HL-60 (cell line): ENCODE measurements around the gene PLA2G7.

Source experiments
- DNase-seq, 2 experiments: peaks; one replicate each; pipeline ENCODE4 v3.0.0-alpha.2; 2010 to 2020; ENCODE audit warnings: low read depth in 1 of 2, low spot score in 1 of 2
- H3K27ac ChIP-seq: fragments of 250-450 bp; sonication (Bioruptor Pico); replicated peaks from 2 replicates; pipeline ENCODE4 v1.5.1; 2020; ENCODE audit warnings: mild to moderate bottlenecking, moderate library complexity
- H3K27me3 ChIP-seq: fragments of 250-450 bp; sonication (Bioruptor Pico); 2 replicates; pipeline ENCODE4 v1.5.1; 2021; ENCODE audit warnings: mild to moderate bottlenecking, moderate library complexity; ENCODE audit not compliant: insufficient read depth, poor library complexity, severe bottlenecking
- H3K4me3 ChIP-seq: replicated peaks from 2 replicates; pipeline ENCODE4 v1.5.1; 2011; ENCODE audit warnings: mild to moderate bottlenecking, control low read depth, low read length; ENCODE audit not compliant: insufficient read depth
- GABPA ChIP-seq: IDR thresholded peaks from 2 replicates; pipeline ENCODE4 v1.6.1; 2012; ENCODE audit warnings: low read depth
- POLR2AphosphoS5 ChIP-seq: IDR thresholded peaks from 2 replicates; pipeline ENCODE4 v1.6.1; 2012; ENCODE audit warnings: low read depth
- SPI1 ChIP-seq: IDR thresholded peaks from 2 replicates; pipeline ENCODE4 v1.6.1; 2012; ENCODE audit warnings: low read depth, mild to moderate bottlenecking, borderline replicate concordance
- TF ChIP-seq, protein P1 (sequence below): IDR thresholded peaks from one replicate; pipeline ENCODE4 v1.5.1; 2011; ENCODE audit warnings: low read length, control low read depth, inconsistent platforms; ENCODE audit not compliant: insufficient read depth
- TF ChIP-seq, protein P2 (sequence below): IDR thresholded peaks from 2 replicates; pipeline ENCODE4 v1.6.1; 2012; ENCODE audit warnings: low read depth; ENCODE audit not compliant: insufficient replicate concordance

PLA2G7 gene

GRCh38 chr6:46688966-46689335 lies 46.2 kb downstream of the PLA2G7 start:
- no peak overlapping the region for H3K4me3 ChIP-seq
- no peak for DNase-seq
- H3K27me3 ChIP-seq: no peaks in the 10 kb centered on the region
- H3K27ac ChIP-seq: no peak overlapping the region
- TF ChIP-seq, protein P1, sequence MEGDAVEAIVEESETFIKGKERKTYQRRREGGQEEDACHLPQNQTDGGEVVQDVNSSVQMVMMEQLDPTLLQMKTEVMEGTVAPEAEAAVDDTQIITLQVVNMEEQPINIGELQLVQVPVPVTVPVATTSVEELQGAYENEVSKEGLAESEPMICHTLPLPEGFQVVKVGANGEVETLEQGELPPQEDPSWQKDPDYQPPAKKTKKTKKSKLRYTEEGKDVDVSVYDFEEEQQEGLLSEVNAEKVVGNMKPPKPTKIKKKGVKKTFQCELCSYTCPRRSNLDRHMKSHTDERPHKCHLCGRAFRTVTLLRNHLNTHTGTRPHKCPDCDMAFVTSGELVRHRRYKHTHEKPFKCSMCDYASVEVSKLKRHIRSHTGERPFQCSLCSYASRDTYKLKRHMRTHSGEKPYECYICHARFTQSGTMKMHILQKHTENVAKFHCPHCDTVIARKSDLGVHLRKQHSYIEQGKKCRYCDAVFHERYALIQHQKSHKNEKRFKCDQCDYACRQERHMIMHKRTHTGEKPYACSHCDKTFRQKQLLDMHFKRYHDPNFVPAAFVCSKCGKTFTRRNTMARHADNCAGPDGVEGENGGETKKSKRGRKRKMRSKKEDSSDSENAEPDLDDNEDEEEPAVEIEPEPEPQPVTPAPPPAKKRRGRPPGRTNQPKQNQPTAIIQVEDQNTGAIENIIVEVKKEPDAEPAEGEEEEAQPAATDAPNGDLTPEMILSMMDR: no peak
- TF ChIP-seq POLR2AphosphoS5: no peak
- TF ChIP-seq, protein P2, sequence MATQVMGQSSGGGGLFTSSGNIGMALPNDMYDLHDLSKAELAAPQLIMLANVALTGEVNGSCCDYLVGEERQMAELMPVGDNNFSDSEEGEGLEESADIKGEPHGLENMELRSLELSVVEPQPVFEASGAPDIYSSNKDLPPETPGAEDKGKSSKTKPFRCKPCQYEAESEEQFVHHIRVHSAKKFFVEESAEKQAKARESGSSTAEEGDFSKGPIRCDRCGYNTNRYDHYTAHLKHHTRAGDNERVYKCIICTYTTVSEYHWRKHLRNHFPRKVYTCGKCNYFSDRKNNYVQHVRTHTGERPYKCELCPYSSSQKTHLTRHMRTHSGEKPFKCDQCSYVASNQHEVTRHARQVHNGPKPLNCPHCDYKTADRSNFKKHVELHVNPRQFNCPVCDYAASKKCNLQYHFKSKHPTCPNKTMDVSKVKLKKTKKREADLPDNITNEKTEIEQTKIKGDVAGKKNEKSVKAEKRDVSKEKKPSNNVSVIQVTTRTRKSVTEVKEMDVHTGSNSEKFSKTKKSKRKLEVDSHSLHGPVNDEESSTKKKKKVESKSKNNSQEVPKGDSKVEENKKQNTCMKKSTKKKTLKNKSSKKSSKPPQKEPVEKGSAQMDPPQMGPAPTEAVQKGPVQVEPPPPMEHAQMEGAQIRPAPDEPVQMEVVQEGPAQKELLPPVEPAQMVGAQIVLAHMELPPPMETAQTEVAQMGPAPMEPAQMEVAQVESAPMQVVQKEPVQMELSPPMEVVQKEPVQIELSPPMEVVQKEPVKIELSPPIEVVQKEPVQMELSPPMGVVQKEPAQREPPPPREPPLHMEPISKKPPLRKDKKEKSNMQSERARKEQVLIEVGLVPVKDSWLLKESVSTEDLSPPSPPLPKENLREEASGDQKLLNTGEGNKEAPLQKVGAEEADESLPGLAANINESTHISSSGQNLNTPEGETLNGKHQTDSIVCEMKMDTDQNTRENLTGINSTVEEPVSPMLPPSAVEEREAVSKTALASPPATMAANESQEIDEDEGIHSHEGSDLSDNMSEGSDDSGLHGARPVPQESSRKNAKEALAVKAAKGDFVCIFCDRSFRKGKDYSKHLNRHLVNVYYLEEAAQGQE: no peak
- no peak for TF ChIP-seq GABPA
- TF ChIP-seq SPI1: no peak

- Histone ChIP-seq H3K27ac (no peak overlapping the region), H3K4me3 (no peak overlapping the region), H3K27me3 (peaks cover 4% of the 10 kb centered on the region)
- no peak for TF ChIP-seq POLR2AphosphoS5
- TF ChIP-seq GABPA: no peak
- TF ChIP-seq, protein P1: no peak
- no peak for TF ChIP-seq SPI1
- TF ChIP-seq, protein P2: no peak
- DNase-seq: no peak
These were observed 46.8 kb downstream of the PLA2G7 start for GRCh38 chr6:46688117-46688965.

DNA sequence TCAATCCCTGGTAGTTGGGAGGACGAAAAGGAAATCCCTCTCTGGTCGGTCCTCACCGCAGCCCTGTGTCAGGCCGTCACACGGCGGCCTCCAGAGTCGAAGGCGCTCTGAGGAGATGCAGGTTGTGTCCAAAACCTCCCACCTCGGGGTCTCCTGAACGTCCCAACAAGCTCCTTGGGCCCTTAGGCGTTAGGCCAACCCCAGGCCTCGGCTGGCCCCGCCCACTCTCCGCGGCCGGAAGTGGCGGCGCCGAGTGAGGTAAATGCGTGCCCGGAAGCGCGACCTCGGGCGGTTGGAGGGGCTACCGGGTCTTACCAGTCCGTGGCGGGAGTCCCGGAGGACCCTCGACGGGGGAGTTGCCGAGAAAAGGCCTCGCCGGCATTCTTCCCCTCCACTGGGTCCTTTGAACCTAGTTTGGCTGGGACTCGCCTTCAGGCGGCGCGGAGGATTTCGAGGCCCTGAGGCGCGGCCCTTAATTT lies 47.5 kb downstream of the PLA2G7 start, which contains the start of gene TDRD6:
Gene TDRD6, plus strand, starts transcription at position 267 of the 479 bp plus-strand sequence. CDS start 244 bp downstream, outside the sequence.
- DNase-seq: no peak
- Histone ChIP-seq H3K27ac (no peak within 1 kb of the TSS), H3K4me3 (no peak within 1 kb of the TSS), H3K27me3 (peaks cover 4% of the 10 kb centered on the region)
- TF ChIP-seq, protein P2: no peak
- TF ChIP-seq GABPA (no peak), POLR2AphosphoS5 (no peak), SPI1 (no peak)
- TF ChIP-seq, protein P1: no peak
